Urinary bladder (tissue), 4 donors: ENCODE results near the gene KXD1. TPM values are rescaled to one million over a fixed set of nuclear protein-coding genes. Genes with fewer than 3 reads are reported as not detected.

Experiments
- DNase-seq: peaks from one replicate; pipeline ENCODE4 v3.0.0-alpha.2; 2015; ENCODE audit errors: extremely low spot score
- H3K27ac ChIP-seq: one replicate; pipeline ENCODE4 v1.5.1; 2013; ENCODE audit warnings: low read depth, mild to moderate bottlenecking, moderate library complexity
- H3K36me3 ChIP-seq: one replicate; pipeline ENCODE4 v1.6.1; 2013; ENCODE audit warnings: mild to moderate bottlenecking, moderate library complexity; ENCODE audit not compliant: insufficient read depth
- H3K4me1 ChIP-seq: one replicate; pipeline ENCODE4 v1.6.1; 2013; ENCODE audit warnings: mild to moderate bottlenecking, moderate library complexity; ENCODE audit not compliant: insufficient read depth
- H3K4me3 ChIP-seq: one replicate; pipeline ENCODE4 v1.5.1; 2013; ENCODE audit warnings: low read depth, low read length
- WGBS: extraction: QIAGEN DNeasy Blood & Tissue Kit; methylation state at CpG from one replicate; pipeline ENCODE4 v1.1.7; 2013; 5-methylcytosine and 5-hydroxymethylcytosine counted together
- polyA plus RNA-seq: library from polyadenylated mRNA; stranded (reverse); fragments of 200-250 nt; gene quantifications from one replicate; pipeline ENCODE4 v1.2.3, GENCODE V29; 2013
- total RNA-seq: library from RNA; depleted of rRNA; stranded (reverse); fragments of >200 nt; gene quantifications from one replicate; pipeline ENCODE4 v1.2.3, GENCODE V29; 2014
- donor health status: healthy with polysubstance abuse.
- donor health status: healthy.

The KXD1 gene
- total and polyA plus RNA-seq, 2 donors, result 33.8 to 120 TPM

- Histone ChIP-seq H3K4me1 (peaks cover 1% of the 10 kb centered on the region), H3K27ac (peak overlapping the region; percentile 82), H3K4me3 (peak overlapping the region; percentile 98), H3K36me3 (peaks cover 5% of the 10 kb centered on the region)
- WGBS, result 16% methylated on average over 11 of the region's 11 CpGs
- no peak for DNase-seq
These were observed 15.4 kb upstream of the KXD1 start for GRCh38 chr19:18541992-18542940.

GRCh38 chr19:18542941-18543813 lies 14.5 kb upstream of the KXD1 start, which contains the start of gene FKBP8:
FKBP8 (minus strand) TSS chr19:18543573; CDS start chr19:18541970, 1,603 bp downstream.
- peak; percentile 64 for DNase-seq
- Histone ChIP-seq H3K4me1 (peaks cover 1% of the 10 kb centered on the region), H3K36me3 (no peaks in the 10 kb centered on the region), H3K4me3 (peak within 1 kb of the TSS; percentile 98), H3K27ac (peak within 1 kb of the TSS; percentile 82)
- 1% methylated on average over 85 of the region's 86 CpGs for WGBS

- Histone ChIP-seq H3K36me3 (no peaks in the 10 kb centered on the region), H3K4me3 (peak overlapping the region; percentile 98), H3K4me1 (peaks cover 1% of the 10 kb centered on the region), H3K27ac (no peak overlapping the region)
- no peak for DNase-seq
- 9% methylated on average over 12 of the region's 12 CpGs for WGBS
These were observed 13.7 kb upstream of the KXD1 start for GRCh38 chr19:18543814-18544475.

GRCh38 chr19:18551631-18552030 lies 6.0 kb upstream of the KXD1 start:
- H3K4me1 ChIP-seq, result no peaks in the 10 kb centered on the region
- H3K27ac ChIP-seq, result no peak overlapping the region
- no peak for DNase-seq
- no peaks in the 10 kb centered on the region for H3K36me3 ChIP-seq
- WGBS, result 40% methylated on average over 6 of the region's 6 CpGs
- no peak overlapping the region for H3K4me3 ChIP-seq

- no peaks in the 10 kb centered on the region for H3K36me3 ChIP-seq
- no peak for DNase-seq
- H3K4me1 ChIP-seq, result no peaks in the 10 kb centered on the region
- H3K27ac ChIP-seq, result peak overlapping the region; percentile 94
- 4% methylated on average over 11 of the region's 11 CpGs for WGBS
- H3K4me3 ChIP-seq, result peak overlapping the region; percentile 95
These were observed 509 bp downstream of the KXD1 start for GRCh38 chr19:18558202-18558555.

- Histone ChIP-seq H3K27ac (no peak overlapping the region), H3K4me3 (peak overlapping the region; percentile 95), H3K36me3 (no peaks in the 10 kb centered on the region), H3K4me1 (no peaks in the 10 kb centered on the region)
- no peak for DNase-seq
- WGBS, result 64% methylated on average over 3 of the region's 3 CpGs
These were observed 934 bp downstream of the KXD1 start for GRCh38 chr19:18558604-18559003.

GRCh38 chr19:18559685-18560084 lies 2.0 kb downstream of the KXD1 start:
- 61% methylated on average over 5 of the region's 5 CpGs for WGBS
- Histone ChIP-seq H3K27ac (no peak overlapping the region), H3K4me3 (no peak overlapping the region), H3K36me3 (no peaks in the 10 kb centered on the region), H3K4me1 (no peaks in the 10 kb centered on the region)
- DNase-seq, result no peak

GRCh38 chr19:18562086-18562485 lies 4.4 kb downstream of the KXD1 start:
- no peaks in the 10 kb centered on the region for H3K36me3 ChIP-seq
- WGBS, result 44% methylated on average over 14 of the region's 14 CpGs
- H3K4me1 ChIP-seq, result no peaks in the 10 kb centered on the region
- H3K4me3 ChIP-seq, result no peak overlapping the region
- no peak for DNase-seq
- H3K27ac ChIP-seq, result peak overlapping the region; percentile 44

GRCh38 chr19:18566953-18567352 lies 9.3 kb downstream of the KXD1 start:
- WGBS, result 91% methylated on average over 8 of the region's 8 CpGs
- no peak for DNase-seq

GRCh38 chr19:18568367-18568766 lies 10.7 kb downstream of the KXD1 start:
- no peak for DNase-seq
- Histone ChIP-seq H3K27ac (no peak overlapping the region), H3K4me1 (peaks cover 5% of the 10 kb centered on the region), H3K4me3 (no peak overlapping the region), H3K36me3 (peaks cover 4% of the 10 kb centered on the region)
- 92% methylated on average over 15 of the region's 15 CpGs for WGBS

More at GRCh38 chr19:18566953-18567352, 9.3 kb downstream of the KXD1 start:
- Histone ChIP-seq H3K4me1 (no peaks in the 10 kb centered on the region), H3K4me3 (no peak overlapping the region), H3K36me3 (peaks cover 4% of the 10 kb centered on the region), H3K27ac (no peak overlapping the region)

- H3K4me3 ChIP-seq, result peak within 1 kb of the TSS; percentile 90
- under 1% methylated on average over 75 of the region's 75 CpGs for WGBS
- H3K4me1 ChIP-seq, result peaks cover 5% of the 10 kb centered on the region
- peaks cover 4% of the 10 kb centered on the region for H3K36me3 ChIP-seq
- H3K27ac ChIP-seq, result peak within 1 kb of the TSS; percentile 96
- DNase-seq, result peak; percentile 89
These were observed 14.1 kb downstream of the KXD1 start, which contains the start of gene UBA52 for GRCh38 chr19:18571564-18572344. UBA52 (plus strand) TSS chr19:18571857; CDS start chr19:18573301, 1,444 bp downstream.

- Histone ChIP-seq H3K4me3 (no peak overlapping the region), H3K36me3 (no peaks in the 10 kb centered on the region), H3K4me1 (peaks cover 5% of the 10 kb centered on the region), H3K27ac (no peak overlapping the region)
- WGBS, result 93% methylated on average over 18 of the region's 18 CpGs
- DNase-seq, result no peak
These were observed 17.1 kb downstream of the KXD1 start for GRCh38 chr19:18574691-18575291.
